AG09309 (cell line): ENCODE data around the gene SLC25A4.
A peak's percentile ranks its signal among the peaks of the same experiment; 100 is the strongest.

ENCODE experiments used
- DNase-seq: peaks from one replicate; pipeline ENCODE4 v3.0.0-alpha.2; 2010; ENCODE audit warnings: low read depth
- H3K4me3 ChIP-seq: 2 replicates; pipeline ENCODE4 v1.5.1; 2011; ENCODE audit warnings: mild to moderate bottlenecking, low read depth, low read length, moderate library complexity; ENCODE audit not compliant: control insufficient read depth
- TF ChIP-seq, protein P1 (sequence below): IDR thresholded peaks from 2 replicates; pipeline ENCODE4 v1.5.1; 2011; ENCODE audit warnings: mild to moderate bottlenecking, low read depth, low read length, inconsistent platforms; ENCODE audit not compliant: insufficient read depth, control insufficient read depth; ENCODE audit errors: missing control alignments

Gene SLC25A4

DNA sequence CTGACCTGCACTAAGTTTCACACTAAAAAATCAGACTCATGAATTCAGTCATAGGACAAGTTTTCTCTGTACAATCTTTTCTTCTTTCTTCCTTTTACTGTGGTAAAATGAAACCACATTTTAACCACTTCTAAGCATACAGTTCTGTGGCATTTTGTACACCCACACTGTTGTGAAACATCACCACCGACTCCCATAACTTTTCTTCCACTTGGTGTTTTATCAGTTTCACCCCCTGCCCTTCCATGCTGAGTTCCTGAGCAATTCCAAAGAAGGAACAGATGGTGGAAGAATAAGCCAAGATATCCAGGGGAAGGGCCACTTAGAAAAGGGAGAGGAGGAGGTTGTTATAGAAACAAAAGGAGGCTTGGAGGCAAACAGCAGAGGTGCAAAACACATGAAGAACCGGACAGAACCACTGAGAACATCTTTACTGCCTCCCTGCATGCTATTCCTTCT is 22.6 kb downstream of the SLC25A4 start:
- peak; percentile 79 for DNase-seq
- TF ChIP-seq, protein P1, sequence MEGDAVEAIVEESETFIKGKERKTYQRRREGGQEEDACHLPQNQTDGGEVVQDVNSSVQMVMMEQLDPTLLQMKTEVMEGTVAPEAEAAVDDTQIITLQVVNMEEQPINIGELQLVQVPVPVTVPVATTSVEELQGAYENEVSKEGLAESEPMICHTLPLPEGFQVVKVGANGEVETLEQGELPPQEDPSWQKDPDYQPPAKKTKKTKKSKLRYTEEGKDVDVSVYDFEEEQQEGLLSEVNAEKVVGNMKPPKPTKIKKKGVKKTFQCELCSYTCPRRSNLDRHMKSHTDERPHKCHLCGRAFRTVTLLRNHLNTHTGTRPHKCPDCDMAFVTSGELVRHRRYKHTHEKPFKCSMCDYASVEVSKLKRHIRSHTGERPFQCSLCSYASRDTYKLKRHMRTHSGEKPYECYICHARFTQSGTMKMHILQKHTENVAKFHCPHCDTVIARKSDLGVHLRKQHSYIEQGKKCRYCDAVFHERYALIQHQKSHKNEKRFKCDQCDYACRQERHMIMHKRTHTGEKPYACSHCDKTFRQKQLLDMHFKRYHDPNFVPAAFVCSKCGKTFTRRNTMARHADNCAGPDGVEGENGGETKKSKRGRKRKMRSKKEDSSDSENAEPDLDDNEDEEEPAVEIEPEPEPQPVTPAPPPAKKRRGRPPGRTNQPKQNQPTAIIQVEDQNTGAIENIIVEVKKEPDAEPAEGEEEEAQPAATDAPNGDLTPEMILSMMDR: peak; percentile 8
- H3K4me3 ChIP-seq: no peak overlapping the region

DNA sequence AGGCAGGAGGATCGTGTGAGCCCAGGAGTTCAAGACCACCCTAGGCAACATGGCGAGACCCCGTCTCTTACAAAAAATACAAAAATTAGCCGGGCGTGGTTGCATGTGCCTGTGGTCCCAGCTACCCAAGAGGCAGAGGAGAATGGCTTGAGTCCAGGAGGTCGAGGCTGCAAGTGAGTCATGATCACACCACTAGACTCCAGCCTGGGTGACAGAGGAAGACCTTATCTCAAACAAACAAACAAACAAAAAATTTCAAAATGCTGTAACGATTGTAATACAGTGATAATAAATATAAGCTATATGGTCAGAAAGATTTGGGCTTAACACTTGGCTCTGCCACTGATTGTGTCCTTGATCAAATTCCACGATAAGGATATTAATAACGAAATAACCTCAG is 24.2 kb downstream of the SLC25A4 start:
- TF ChIP-seq, protein P1: no peak
- no peak for DNase-seq
- H3K4me3 ChIP-seq: no peak overlapping the region

DNA sequence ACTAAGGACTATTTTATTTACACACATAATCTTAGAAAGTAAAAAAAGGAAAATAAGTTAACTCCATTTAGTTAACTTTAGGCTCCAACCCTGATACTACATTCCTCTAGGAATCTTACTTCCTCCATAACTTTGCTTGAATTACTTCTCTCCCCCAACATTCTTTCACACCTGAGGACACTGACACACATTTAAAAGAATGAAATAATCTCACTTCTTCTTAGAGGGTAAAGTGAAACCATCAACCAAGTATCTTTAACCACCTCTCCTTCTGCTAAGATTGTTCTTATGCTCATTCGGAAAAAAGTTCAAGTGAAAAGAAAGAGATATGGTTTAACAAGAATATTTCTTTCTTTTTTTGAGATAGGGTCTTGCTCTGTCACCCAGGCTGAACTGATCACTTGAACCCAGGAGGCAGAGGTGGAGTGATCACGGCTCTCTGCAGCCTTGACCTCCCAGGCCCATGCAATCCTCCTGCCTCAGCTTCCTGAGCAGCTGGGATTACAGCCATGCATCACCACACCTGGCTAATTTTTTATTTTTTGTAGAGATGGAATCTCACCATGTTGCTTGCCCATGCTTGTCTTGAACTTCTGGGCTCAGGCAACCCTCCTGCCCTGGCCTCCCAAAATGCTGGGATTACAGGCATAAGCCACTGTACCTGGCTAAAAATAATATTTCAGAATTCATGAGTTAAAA is 28.5 kb downstream of the SLC25A4 start:
- TF ChIP-seq, protein P1: no peak
- no peak for DNase-seq
- H3K4me3 ChIP-seq: no peak overlapping the region

DNA sequence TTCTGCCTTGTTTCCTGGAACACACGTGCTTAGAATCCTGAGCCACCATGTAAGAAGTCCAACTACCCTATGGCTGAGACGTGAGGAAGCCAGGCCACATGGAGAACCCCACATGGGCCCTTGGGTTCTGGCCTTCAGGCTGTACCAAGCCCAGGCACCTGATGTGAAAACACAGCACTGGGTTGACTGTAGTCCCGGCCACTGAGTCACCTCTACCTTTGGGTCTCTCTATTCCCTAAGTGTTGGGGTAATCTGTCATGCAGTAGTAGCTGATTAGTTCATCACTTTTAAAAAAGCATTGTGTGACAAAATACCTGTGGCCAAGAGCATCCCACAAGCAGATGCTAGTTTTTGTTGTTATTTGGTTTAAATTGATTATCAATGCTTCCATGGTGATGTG is 36.4 kb downstream of the SLC25A4 start:
- DNase-seq: no peak
- no peak overlapping the region for H3K4me3 ChIP-seq
- TF ChIP-seq, protein P1: no peak

DNA sequence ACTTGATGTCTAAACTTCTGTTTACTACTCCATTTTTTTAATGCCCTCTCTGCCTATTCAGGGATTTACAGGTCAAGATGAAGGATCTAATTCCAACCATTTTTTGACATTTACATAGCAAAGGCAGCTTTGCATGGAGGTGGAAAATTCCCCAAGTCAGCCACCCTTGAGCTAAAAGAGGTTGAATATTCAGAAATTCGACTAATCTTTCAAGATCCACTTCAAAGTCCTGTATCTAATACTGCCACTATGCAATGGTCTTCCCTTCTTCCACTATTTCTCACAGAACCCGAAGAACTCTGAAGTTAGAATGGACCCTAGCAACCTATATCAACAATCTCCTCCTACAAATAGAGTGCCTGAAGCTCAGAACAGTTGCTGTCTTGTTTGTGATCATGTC is 39.2 kb downstream of the SLC25A4 start:
- no peak for DNase-seq
- no peak overlapping the region for H3K4me3 ChIP-seq
- TF ChIP-seq, protein P1: no peak

DNA sequence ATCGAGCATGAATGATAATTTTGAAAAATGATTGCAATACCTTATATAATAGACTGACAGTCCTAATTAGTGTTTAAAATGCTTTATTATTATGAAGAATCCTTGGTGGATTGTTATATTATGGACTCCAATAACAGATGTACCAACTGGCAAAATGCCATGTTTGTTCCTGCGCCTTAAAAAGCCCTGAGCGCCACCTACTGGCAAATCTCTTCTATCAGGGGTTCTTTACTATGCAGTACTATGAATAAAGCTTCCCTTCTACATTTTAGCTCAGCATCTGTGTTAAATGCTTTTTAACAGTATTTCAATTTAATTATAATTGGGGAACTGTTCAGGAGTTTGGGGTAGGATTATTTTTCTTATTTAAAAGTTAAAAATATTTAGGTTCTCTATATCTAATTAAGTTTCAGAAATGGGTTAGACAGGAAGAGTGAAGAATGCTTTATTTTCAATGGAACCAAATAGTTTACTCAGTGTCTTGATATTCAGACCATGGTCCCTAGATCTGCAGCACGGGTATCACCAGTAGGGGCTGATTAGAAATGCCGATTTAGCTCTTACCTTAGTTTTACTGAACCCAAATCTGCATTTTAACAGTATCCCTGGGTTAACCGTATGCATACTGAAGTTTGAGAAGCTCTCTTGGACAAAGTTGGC is 40.7 kb downstream of the SLC25A4 start:
- DNase-seq: peak; percentile 75
- TF ChIP-seq, protein P1: peak; percentile 80
- no peak overlapping the region for H3K4me3 ChIP-seq

DNA sequence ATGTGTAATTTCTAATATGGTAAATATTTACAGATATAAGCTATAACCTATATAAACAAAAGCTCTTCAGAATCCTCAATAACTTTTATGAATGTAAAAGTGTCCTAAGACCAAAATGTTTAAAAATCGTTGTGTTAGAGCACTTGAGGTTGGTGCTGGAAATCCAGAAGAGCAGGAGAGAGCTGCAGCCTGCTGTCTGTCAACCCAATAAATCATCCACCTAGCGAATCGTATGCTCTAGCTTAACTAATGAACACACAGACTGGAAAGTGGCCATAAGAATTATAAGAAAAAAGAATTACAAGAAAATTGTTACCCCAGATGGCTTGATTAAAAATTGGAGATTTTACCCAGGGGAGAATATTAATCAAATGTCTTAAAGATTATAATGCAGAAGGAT is 43.7 kb downstream of the SLC25A4 start:
- no peak for DNase-seq
- TF ChIP-seq, protein P1: no peak
- no peak overlapping the region for H3K4me3 ChIP-seq
